Measurements from ENCODE around the gene CRYGD.
"Not testable (repeated sequence)": the region's sequence is repeated elsewhere in the genome, so short reads cannot be mapped to it uniquely, and the experiment has no call there.

Gene CRYGD

GRCh38 chr2:208139447-208139846, 15.1 kb upstream of the CRYGD start:
- TF ChIP-seq CTCF (IDR thresholded peaks at IDR 0.05) = no peak
- TF ChIP-seq ZFX (IDR thresholded peaks at IDR 0.05; ENCODE audit: borderline replicate concordance) = no peak
- H3K27ac ChIP-seq = no peak overlapping the region

GRCh38 chr2:208138334-208138733, 14.0 kb upstream of the CRYGD start:
- not testable (repeated sequence) for H3K27ac ChIP-seq

GRCh38 chr2:208136716-208137094, 12.4 kb upstream of the CRYGD start:
- no peak for TF ChIP-seq ZFX (IDR thresholded peaks at IDR 0.05; ENCODE audit: borderline replicate concordance)

GRCh38 chr2:208135794-208136715, 11.7 kb upstream of the CRYGD start:
- no peak overlapping the region for H3K27ac ChIP-seq
- TF ChIP-seq ZFX (IDR thresholded peaks at IDR 0.05; ENCODE audit: borderline replicate concordance) (no peak), CTCF (IDR thresholded peaks at IDR 0.05) (no peak)

More at GRCh38 chr2:208136716-208137094, 12.4 kb upstream of the CRYGD start:
- no peak overlapping the region for H3K27ac ChIP-seq

GRCh38 chr2:208134928-208135586, 10.7 kb upstream of the CRYGD start:
- no peak overlapping the region for H3K27ac ChIP-seq
- TF ChIP-seq ZFX (IDR thresholded peaks at IDR 0.05; ENCODE audit: borderline replicate concordance) (no peak), CTCF (IDR thresholded peaks at IDR 0.05) (no peak)

- H3K27ac ChIP-seq = no peak overlapping the region
- TF ChIP-seq CTCF (IDR thresholded peaks at IDR 0.05) (no peak), ZFX (IDR thresholded peaks at IDR 0.05; ENCODE audit: borderline replicate concordance) (no peak)
Observed at GRCh38 chr2:208130712-208131110, 6.4 kb upstream of the CRYGD start.

GRCh38 chr2:208129744-208130711, 5.7 kb upstream of the CRYGD start, which contains the start of gene CRYGC:
TSS of gene CRYGC (minus strand) at chr2:208129828. CDS start at chr2:208129792, 36 bp downstream.
- H3K27ac ChIP-seq = no peak within 1 kb of the TSS
- TF ChIP-seq ZFX (IDR thresholded peaks at IDR 0.05; ENCODE audit: borderline replicate concordance) (no peak), CTCF (IDR thresholded peaks at IDR 0.05) (no peak)

Data from 22Rv1 (cell line).